GM12864 (cell line): Measurements from ENCODE around the gene TAAR2.
"Not testable (repeated sequence)": the region's sequence is repeated elsewhere in the genome, so short reads cannot be mapped to it uniquely, and the experiment has no call there.

ENCODE experiments used
- DNase-seq: peaks from one replicate; pipeline ENCODE4 v3.0.0-alpha.2; 2011; ENCODE audit warnings: low read depth
- H3K4me3 ChIP-seq: 2 replicates; pipeline ENCODE4 v1.5.1; 2011; ENCODE audit warnings: mild to moderate bottlenecking, low read depth, low read length, control low read depth
- CTCF ChIP-seq: IDR thresholded peaks from 2 replicates; pipeline ENCODE4 v1.5.1; 2011; ENCODE audit warnings: low read depth, mild to moderate bottlenecking, moderate library complexity, low read length, control low read depth, inconsistent platforms; ENCODE audit errors: missing control alignments

Gene TAAR2

GRCh38 chr6:132643547-132643946, 19.5 kb upstream of the TAAR2 start:
- no peak for DNase-seq
- no peak overlapping the region for H3K4me3 ChIP-seq
- no peak for TF ChIP-seq CTCF

GRCh38 chr6:132637135-132637534, 13.1 kb upstream of the TAAR2 start:
- H3K4me3 ChIP-seq, DNase-seq: not testable (repeated sequence)

- not testable (repeated sequence) for DNase-seq, H3K4me3 ChIP-seq
Observed at GRCh38 chr6:132635906-132636305, 11.8 kb upstream of the TAAR2 start.

GRCh38 chr6:132635288-132635687, 11.2 kb upstream of the TAAR2 start:
- not testable (repeated sequence) for H3K4me3 ChIP-seq, DNase-seq

GRCh38 chr6:132634796-132635195, 10.7 kb upstream of the TAAR2 start:
- no peak for TF ChIP-seq CTCF
- no peak overlapping the region for H3K4me3 ChIP-seq
- DNase-seq: no peak

GRCh38 chr6:132633362-132633761, 9.3 kb upstream of the TAAR2 start:
- no peak for DNase-seq
- TF ChIP-seq CTCF: no peak
- H3K4me3 ChIP-seq: no peak overlapping the region

GRCh38 chr6:132623106-132623845, 799 bp downstream of the TAAR2 start:
- H3K4me3 ChIP-seq: no peak overlapping the region
- TF ChIP-seq CTCF: no peak
- DNase-seq: no peak

GRCh38 chr6:132616677-132617076, 7.4 kb downstream of the TAAR2 start:
- TF ChIP-seq CTCF: no peak
- no peak overlapping the region for H3K4me3 ChIP-seq
- DNase-seq: no peak

- TF ChIP-seq CTCF: no peak
- peak overlapping the region; percentile 40 for H3K4me3 ChIP-seq
- no peak for DNase-seq
Observed at GRCh38 chr6:132614554-132614953, 9.5 kb downstream of the TAAR2 start.
